H1 (cell line): Measurements from ENCODE around the gene DOCK8. TPM values are rescaled to one million over a fixed set of nuclear protein-coding genes. Genes with fewer than 3 reads are reported as not detected.

Experiments used
- CTCF ChIA-PET: fragments of 300-600 bp; sonication (Branson Sonifier 250); formaldehyde crosslinking; loops from one replicate; lab custom pipeline; 2021; ENCODE audit not compliant: partially characterized antibody; lab: Charles Lee
- POLR2A ChIA-PET: fragments of 300-600 bp; sonication (Branson Sonifier 250); formaldehyde crosslinking; loops from one replicate; lab custom pipeline; 2021; ENCODE audit warnings: inconsistent platforms; ENCODE audit not compliant: partially characterized antibody; lab: Charles Lee
- DNase-seq, 2 experiments: peaks; one replicate each; pipeline versions ENCODE4 v3.0.0 to v3.0.0-alpha.2; 2010 to 2022; ENCODE audit warnings: low spot score in 2 of 2, low read depth in 1 of 2, mixed read lengths in 1 of 2
- FAIRE-seq: peaks from 2 replicates; lab custom pipeline; 2011; peaks lifted over from hg19 to GRCh38; lab: Jason Lieb, UNC
- H2AFZ ChIP-seq: 2 replicates; pipeline ENCODE4 v1.8.1; 2012; ENCODE audit warnings: low read length, inconsistent platforms
- H2AK5ac ChIP-seq: 2 replicates; pipeline ENCODE4 v1.6.1; 2013; ENCODE audit warnings: low read depth, low read length
- H2BK120ac ChIP-seq: replicated peaks from 2 replicates; pipeline ENCODE3; 2013; ENCODE audit warnings: low read depth, low read length, inconsistent platforms
- H2BK12ac ChIP-seq: 2 replicates; pipeline ENCODE4 v1.6.1; 2013; ENCODE audit warnings: low read depth, low read length
- H2BK15ac ChIP-seq: 2 replicates; pipeline ENCODE4 v1.6.1; 2013; ENCODE audit warnings: low read length
- H2BK20ac ChIP-seq: 2 replicates; pipeline ENCODE4 v1.6.1; 2013; ENCODE audit warnings: low read length
- H2BK5ac ChIP-seq: 2 replicates; pipeline ENCODE4 v1.6.1; 2013; ENCODE audit warnings: low read depth, low read length
- H3K14ac ChIP-seq: 2 replicates; pipeline ENCODE4 v1.6.1; 2013; ENCODE audit warnings: inconsistent platforms; ENCODE audit not compliant: insufficient read length
- H3K18ac ChIP-seq: 2 replicates; pipeline ENCODE4 v1.6.1; 2013; ENCODE audit warnings: low read length; ENCODE audit errors: extremely low read depth
- H3K23ac ChIP-seq: 2 replicates; pipeline ENCODE4 v1.6.1; 2013; ENCODE audit warnings: inconsistent platforms; ENCODE audit not compliant: insufficient read length
- H3K23me2 ChIP-seq: 2 replicates; pipeline ENCODE4 v1.6.1; 2013; ENCODE audit warnings: low read depth, low read length
- H3K27ac ChIP-seq: 2 replicates; pipeline ENCODE4 v1.6.1; 2011; ENCODE audit warnings: low read depth, low read length, inconsistent platforms
- H3K27me3 ChIP-seq, 4 experiments: replicated peaks in 1 of 4; 1 replicate in 1 of 4; 2 replicates in 3 of 4; pipeline versions ENCODE4 v1.6.1 to v1.8.1; 2011 to 2013; ENCODE audit warnings: low read length in 3 of 4, mild to moderate bottlenecking in 3 of 4, inconsistent platforms in 2 of 4, mixed read lengths in 2 of 4, moderate library complexity in 1 of 4; ENCODE audit not compliant: control insufficient read depth in 3 of 4, insufficient read depth in 3 of 4; ENCODE audit errors: extremely low read depth in 1 of 4
- H3K36me3 ChIP-seq, 4 experiments: 2 replicates each; pipeline versions ENCODE4 v1.6.1 to v1.8.1; 2011 to 2013; ENCODE audit warnings: mild to moderate bottlenecking in 4 of 4, low read length in 3 of 4, moderate library complexity in 2 of 4, control low read depth in 1 of 4, inconsistent platforms in 1 of 4; ENCODE audit not compliant: insufficient read depth in 4 of 4, control insufficient read depth in 2 of 4
- H3K4ac ChIP-seq: replicated peaks from 2 replicates; pipeline ENCODE3; 2013; ENCODE audit warnings: low read length, low read depth, mixed read lengths, inconsistent platforms; ENCODE audit not compliant: insufficient read length
- H3K4me1 ChIP-seq, 4 experiments: replicated peaks in 1 of 4; 1 replicate in 1 of 4; 2 replicates in 3 of 4; pipeline versions ENCODE4 v1.6.1 to v1.8.1; 2011 to 2013; ENCODE audit warnings: low read length in 3 of 4, inconsistent platforms in 2 of 4, mixed read lengths in 1 of 4; ENCODE audit not compliant: insufficient read depth in 4 of 4, control insufficient read depth in 3 of 4
- H3K4me2 ChIP-seq, 2 experiments: 2 replicates each; pipeline versions ENCODE4 v1.6.1 to v1.8.1; 2011 to 2013; ENCODE audit warnings: low read depth in 2 of 2, low read length in 2 of 2, control low read depth in 1 of 2, inconsistent platforms in 1 of 2, mild to moderate bottlenecking in 1 of 2; ENCODE audit not compliant: insufficient read depth in 1 of 2
- H3K4me3 ChIP-seq, 4 experiments: fragments of 200-600, 300-600 bp in 1 of 4; sonication (generic), shearing (Covaris generic), sonication (Bioruptor Twin) in 1 of 4; 2 replicates each; pipeline versions ENCODE4 v1.5.1 to v1.8.1; 2011 to 2016; ENCODE audit warnings: low read length in 4 of 4, low read depth in 3 of 4, control low read depth in 2 of 4, inconsistent platforms in 2 of 4, mild to moderate bottlenecking in 2 of 4, mixed read lengths in 1 of 4, moderate library complexity in 1 of 4; ENCODE audit not compliant: insufficient read depth in 2 of 4; ENCODE audit errors: extremely low read depth in 1 of 4
- H3K56ac ChIP-seq: replicated peaks from 2 replicates; pipeline ENCODE3; 2013; ENCODE audit warnings: low read depth, mild to moderate bottlenecking, mixed read lengths, low read length, inconsistent platforms; ENCODE audit not compliant: insufficient read length
- H3K79me1 ChIP-seq: 2 replicates; pipeline ENCODE4 v1.6.1; 2013; ENCODE audit warnings: low read depth, low read length, control low read depth
- H3K79me2 ChIP-seq, 2 experiments: 2 replicates each; pipeline versions ENCODE4 v1.6.1 to v1.8.1; 2012 to 2013; ENCODE audit warnings: low read length in 2 of 2, mild to moderate bottlenecking in 2 of 2, inconsistent platforms in 1 of 2; ENCODE audit not compliant: insufficient read depth in 2 of 2, control insufficient read depth in 1 of 2
- H3K9ac ChIP-seq, 4 experiments: replicated peaks in 1 of 4; 1 replicate in 1 of 4; 2 replicates in 3 of 4; pipeline versions ENCODE4 v1.6.1 to v1.8.1; 2011 to 2013; ENCODE audit warnings: low read depth in 3 of 4, low read length in 3 of 4, control low read depth in 2 of 4, mild to moderate bottlenecking in 2 of 4, moderate library complexity in 2 of 4, inconsistent platforms in 1 of 4; ENCODE audit errors: extremely low read depth in 1 of 4
- H3K9me3 ChIP-seq, 2 experiments: 2 replicates each; pipeline versions ENCODE4 v1.6.1 to v1.8.1; 2012 to 2013; ENCODE audit warnings: mild to moderate bottlenecking in 2 of 2, moderate library complexity in 2 of 2, control low read depth in 1 of 2, inconsistent platforms in 1 of 2, low read depth in 1 of 2, low read length in 1 of 2, mixed read lengths in 1 of 2; ENCODE audit not compliant: insufficient read depth in 2 of 2
- H4K20me1 ChIP-seq, 2 experiments: replicated peaks in 1 of 2; 2 replicates each; pipeline versions ENCODE3 to v1.8.1; 2011 to 2013; ENCODE audit warnings: inconsistent platforms in 2 of 2, low read length in 2 of 2, mild to moderate bottlenecking in 1 of 2; ENCODE audit not compliant: insufficient read depth in 2 of 2, control insufficient read depth in 1 of 2
- H4K5ac ChIP-seq: 2 replicates; pipeline ENCODE4 v1.6.1; 2013; ENCODE audit warnings: low read length, low read depth, mixed read lengths, inconsistent platforms; ENCODE audit not compliant: insufficient read length
- H4K8ac ChIP-seq: 2 replicates; pipeline ENCODE4 v1.8.0; 2013; ENCODE audit warnings: mild to moderate bottlenecking, moderate library complexity, low read length, inconsistent platforms; ENCODE audit not compliant: insufficient read depth; ENCODE audit errors: extremely low read depth
- H4K91ac ChIP-seq: replicated peaks from 2 replicates; pipeline ENCODE3; 2013; ENCODE audit warnings: low read length, mixed read lengths, inconsistent platforms; ENCODE audit not compliant: insufficient read length
- EGR1 ChIP-seq: IDR thresholded peaks from 2 replicates; pipeline ENCODE4 v1.6.1; 2011; ENCODE audit warnings: low read depth, low read length, borderline replicate concordance
- HDAC6 ChIP-seq: IDR thresholded peaks from one replicate; pipeline ENCODE4 v1.7.1; 2012; ENCODE audit warnings: low read depth, mild to moderate bottlenecking, inconsistent platforms, low read length, moderate library complexity
- KDM1A ChIP-seq: fragments of 200-600, 300-600 bp; sonication (generic); IDR thresholded peaks from 2 replicates; pipeline ENCODE4 v1.7.1; 2016; ENCODE audit warnings: mild to moderate bottlenecking, low read length, borderline replicate concordance
- WGBS, 2 experiments: shearing (Covaris generic) in 1 of 2; methylation state at CpG; one replicate each; pipeline versions ENCODE4 v1.1.6 to v1.1.7; 2013 to 2015; ENCODE audit warnings: low lambda C conversion rate in 2 of 2, mixed read lengths in 2 of 2, inconsistent platforms in 1 of 2, low coverage in 1 of 2, missing lambda C conversion rate in 1 of 2; ENCODE audit not compliant: insufficient replicate concordance in 2 of 2, insufficient coverage in 1 of 2, insufficient read length in 1 of 2; ENCODE audit errors: extremely low coverage in 1 of 2, missing lambda C conversion rate in 1 of 2; 5-methylcytosine and 5-hydroxymethylcytosine counted together
- polyA plus RNA-seq, 7 experiments: library from polyadenylated mRNA; depleted of rRNA in 3 of 7; stranded (reverse) in 5 of 7; unstranded in 2 of 7; fragments of >200 nt in 5 of 7; fragments of 200-250 nt in 2 of 7; gene quantifications; 1 replicate in 5 of 7; 2 replicates in 1 of 7; 4 replicates in 1 of 7; pipeline versions ENCODE4 v1.2.1 to v1.2.3, GENCODE V29; 2011 to 2013; ENCODE audit warnings: missing spikeins in 2 of 7, mixed read lengths in 2 of 7
- total RNA-seq: library from RNA; stranded (reverse); fragmentation: NEBNext Ultra II Directional; extraction: Animal tissue kit (Norgen Biotek cat#: 25700); gene quantifications from 2 replicates; pipeline ENCODE4 v1.2.1, GENCODE V29; 2021

DOCK8 gene
- total and polyA plus RNA-seq, 2 of the 8 experiments (the other 6 are each of a cell fraction or from before 2014, with no cell fraction given): 0.57 to 2.0 TPM

DNA sequence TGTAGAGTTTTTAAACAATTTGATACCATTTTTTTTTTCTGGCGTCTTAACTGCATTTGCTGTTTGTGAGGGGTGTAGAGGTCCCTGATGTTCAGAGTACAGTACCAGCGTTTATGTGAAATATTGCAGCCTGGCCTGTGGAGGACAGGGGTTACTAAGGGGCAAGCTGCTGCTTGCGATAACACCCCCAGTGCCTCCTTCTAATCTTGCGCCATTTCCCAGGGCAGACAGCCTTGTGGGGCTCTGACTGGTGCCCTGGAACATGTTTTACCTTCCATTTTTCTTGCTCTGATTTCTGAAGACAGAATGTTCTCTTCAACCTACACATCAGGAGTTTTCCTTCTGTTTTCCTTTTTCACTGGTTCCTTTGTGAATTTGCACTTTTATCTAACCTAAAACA is 142.9 kb downstream of the DOCK8 start:
- WGBS, 2 experiments: 77% methylated on average over 4 of the region's 4 CpGs; no CpG with 5 or more reads in 1 of the 2 experiments
- FAIRE-seq: no peak
- no peak overlapping the region for H2AK5ac ChIP-seq

More for the DNA sequence above, 142.9 kb downstream of the DOCK8 start:
- Histone ChIP-seq H3K4me3 (no peak overlapping the region), H3K23me2 (no peaks in the 10 kb centered on the region; the same call in 1 of the 2 replicates), H3K27me3 (no peaks in the 10 kb centered on the region), H2BK20ac (no peak overlapping the region), H4K91ac (no peak overlapping the region), H3K4ac (no peak overlapping the region), H3K9ac (no peak overlapping the region), H3K9me3 (no peaks in the 10 kb centered on the region), H3K14ac (no peak overlapping the region), H3K56ac (no peak overlapping the region), H4K5ac (no peak overlapping the region), H2BK12ac (no peak overlapping the region), H4K8ac (no peak overlapping the region), H2BK5ac (no peak overlapping the region), H3K79me2 (no peaks in the 10 kb centered on the region), H3K27ac (no peak overlapping the region), H2BK15ac (no peak overlapping the region), H2BK120ac (no peak overlapping the region), H3K23ac (no peak overlapping the region), H4K20me1 (no peaks in the 10 kb centered on the region), H3K4me1 (no peaks in the 10 kb centered on the region), H2AFZ (no peak overlapping the region), H3K18ac (no peak overlapping the region), H3K79me1 (no peaks in the 10 kb centered on the region), H3K4me2 (no peak overlapping the region), H3K36me3 (no peaks in the 10 kb centered on the region)
- TF ChIP-seq HDAC6: no peak
- no peak for TF ChIP-seq EGR1
- TF ChIP-seq KDM1A: no peak
- ChIA-PET CTCF (no interaction called here), POLR2A (no interaction called here)
- no peak for DNase-seq
